ENCODE results near the gene EMC8.

DNA sequence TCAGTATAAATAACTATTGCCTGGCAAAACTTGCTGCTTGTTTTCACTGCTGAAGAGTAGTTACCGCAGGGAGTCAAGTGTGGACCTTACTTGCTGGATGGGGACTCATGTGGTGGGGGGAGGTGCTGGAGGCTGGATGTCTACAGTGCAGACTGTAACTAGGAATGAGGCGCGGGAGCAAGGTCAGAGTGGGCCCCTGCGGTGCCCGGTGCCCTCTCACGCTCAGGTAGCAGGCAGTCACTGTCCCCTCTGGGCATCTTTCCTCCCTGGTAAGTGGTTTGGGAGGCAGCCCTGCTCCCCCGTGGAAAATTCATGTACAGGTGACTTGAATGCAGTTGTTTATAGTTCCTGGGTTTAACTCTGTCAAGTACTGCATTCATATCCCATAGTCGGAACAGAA is 4.6 kb downstream of the EMC8 start:
- TF ChIP-seq CTCF (IDR thresholded peaks at IDR 0.05) = no peak
- no peak for TF ChIP-seq POLR2A (IDR thresholded peaks at IDR 0.05)
